ENCODE measurements around the gene CA6.
"Not testable (repeated sequence)": the region's sequence is repeated elsewhere in the genome, so short reads cannot be mapped to it uniquely, and the experiment has no call there.

Gene CA6

GRCh38 chr1:8922962-8923361, 22.7 kb upstream of the CA6 start:
- Histone ChIP-seq H3K27ac (no peak overlapping the region), H3K4me2 (no peak overlapping the region), H3K9me3 (replicated peaks in 1 of 11) (no peaks in the 10 kb centered on the region), H3K36me3 (no peaks in the 10 kb centered on the region), H3K9ac (no peak overlapping the region), H3K4me1 (peaks cover 13 to 32% (median 23%) of the 10 kb centered on the region in 10 experiments), H3K4me3 (no peak overlapping the region), H3K27me3 (no peaks in the 10 kb centered on the region), H4K20me1 (no peaks in the 10 kb centered on the region)
- no peak for TF ChIP-seq Cebpa-rat (IDR thresholded peaks at IDR 0.05)

GRCh38 chr1:8925406-8925805, 20.3 kb upstream of the CA6 start:
- Histone ChIP-seq H3K4me2 (peak overlapping the region in 5 of 11 experiments; percentile 11 to 60 (median 30); a peak in 8 of 22 replicates), H3K36me3 (no peaks in the 10 kb centered on the region), H3K4me3 (no peak overlapping the region), H3K4me1 (peaks cover 9 to 25% (median 13%) of the 10 kb centered on the region in 10 experiments), H4K20me1 (no peaks in the 10 kb centered on the region), H3K9me3 (replicated peaks in 1 of 11) (peaks cover 0 to 9% (median 0%) of the 10 kb centered on the region in 11 experiments; a peak in 4 of 22 replicates), H3K9ac (no peak overlapping the region), H3K27me3 (no peaks in the 10 kb centered on the region), H3K27ac (peak overlapping the region in 1 of 11 experiments; percentile 45; a peak in 2 of 22 replicates)
- no peak for TF ChIP-seq Cebpa-rat (IDR thresholded peaks at IDR 0.05)

DNA sequence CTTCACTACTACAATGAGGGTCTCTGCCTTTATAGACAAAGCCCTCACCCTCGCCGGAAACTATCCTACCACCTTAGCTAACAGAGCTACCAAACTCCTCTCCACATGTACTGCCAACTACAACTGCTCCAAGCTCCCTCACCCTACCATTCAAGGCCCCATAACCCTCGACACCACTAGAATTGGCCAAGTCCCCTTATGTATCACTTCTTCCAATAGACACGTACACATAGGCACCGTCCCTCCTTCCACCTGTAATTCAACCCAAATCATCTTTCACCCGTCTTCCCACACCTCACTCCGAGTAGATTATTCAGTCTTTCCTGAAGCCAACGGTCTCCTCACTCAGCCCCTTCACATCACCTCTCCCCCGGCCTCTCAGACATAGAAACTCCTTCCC, 19.7 kb upstream of the CA6 start:
- Histone ChIP-seq H3K9me3 (replicated peaks in 1 of 11) (peaks cover 0 to 9% (median 0%) of the 10 kb centered on the region in 11 experiments; a peak in 4 of 22 replicates), H3K4me2 (peak overlapping the region in 4 of 11 experiments; percentile 11 to 60 (median 28); a peak in 7 of 22 replicates), H3K36me3 (no peaks in the 10 kb centered on the region), H3K9ac (no peak overlapping the region), H3K4me1 (peaks cover 4 to 20% (median 11%) of the 10 kb centered on the region in 10 experiments), H3K27me3 (no peaks in the 10 kb centered on the region), H4K20me1 (no peaks in the 10 kb centered on the region), H3K27ac (peak overlapping the region in 2 of 11 experiments; percentile 3 to 45; a peak in 3 of 22 replicates), H3K4me3 (no peak overlapping the region)
- no peak for TF ChIP-seq Cebpa-rat (IDR thresholded peaks at IDR 0.05)

DNA sequence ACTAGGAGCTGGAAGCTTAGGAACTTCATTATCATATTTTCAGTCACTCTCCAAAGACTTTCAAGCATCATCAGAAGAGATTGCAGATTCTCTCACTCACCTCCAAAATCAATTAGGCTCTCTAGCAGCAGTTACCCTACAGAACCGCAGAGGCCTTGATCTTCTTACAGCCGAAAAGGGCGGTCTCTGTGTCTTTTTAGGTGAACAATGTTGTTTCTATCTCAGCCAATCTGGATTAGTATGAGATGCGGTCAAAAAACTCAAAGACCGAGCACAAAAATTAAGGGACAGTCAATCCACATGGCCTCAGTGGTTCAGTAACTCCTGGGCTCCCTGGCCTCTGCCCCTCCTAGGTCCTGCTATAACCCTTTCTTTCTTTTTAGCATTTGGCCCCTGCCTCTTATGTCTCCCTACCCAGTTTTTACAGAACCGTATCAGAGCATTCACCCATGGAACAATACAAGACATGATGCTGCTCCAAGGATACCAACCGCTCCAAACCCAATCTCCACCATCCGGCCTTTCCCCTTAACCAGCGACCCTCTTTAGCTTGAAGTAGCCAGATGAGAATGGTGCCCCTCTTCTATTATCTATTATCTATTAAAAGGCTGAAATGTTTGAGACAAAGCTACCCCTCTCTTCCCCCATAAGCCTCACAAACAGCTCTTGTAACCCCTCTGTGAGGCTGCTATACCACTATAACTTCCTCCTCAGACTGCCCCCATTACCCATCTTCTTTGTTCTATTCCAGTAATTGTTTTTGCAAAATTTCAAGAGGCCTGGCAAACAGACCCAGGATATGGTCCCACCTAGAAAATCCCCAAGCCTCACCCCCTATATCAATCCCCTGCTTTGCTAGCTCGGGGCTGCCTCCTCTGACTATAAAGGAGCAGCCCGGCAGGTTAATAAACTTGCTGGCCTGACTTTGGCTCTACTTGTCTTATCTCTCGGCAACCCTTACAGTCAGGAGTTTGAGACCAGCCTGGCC, 18.7 kb upstream of the CA6 start:
- no peaks in the 10 kb centered on the region for H3K27me3 ChIP-seq
- H3K36me3 ChIP-seq, result no peaks in the 10 kb centered on the region
- H3K9me3 ChIP-seq (replicated peaks in 1 of 11), result peaks cover 0 to 9% (median 0%) of the 10 kb centered on the region in 11 experiments; a peak in 4 of 22 replicates
- no peak overlapping the region for H3K9ac ChIP-seq
- no peaks in the 10 kb centered on the region for H4K20me1 ChIP-seq
- H3K4me2 ChIP-seq, result no peak overlapping the region
- H3K27ac ChIP-seq, result no peak overlapping the region
- H3K4me3 ChIP-seq, result no peak overlapping the region
- H3K4me1 ChIP-seq, result peaks cover 0 to 25% (median 8%) of the 10 kb centered on the region in 10 experiments; a peak in 12 of 20 replicates
- no peak for TF ChIP-seq Cebpa-rat (IDR thresholded peaks at IDR 0.05)

- H3K27ac ChIP-seq, result no peak overlapping the region
- no peak for TF ChIP-seq Cebpa-rat (IDR thresholded peaks at IDR 0.05)
- H3K4me1 ChIP-seq, result peaks cover 0 to 20% (median 7%) of the 10 kb centered on the region in 10 experiments; a peak in 12 of 20 replicates
- no peak overlapping the region for H3K4me2 ChIP-seq
- H3K27me3 ChIP-seq, result no peaks in the 10 kb centered on the region
- H4K20me1 ChIP-seq, result no peaks in the 10 kb centered on the region
- peaks cover 0 to 19% (median 6%) of the 10 kb centered on the region in 11 experiments; a peak in 7 of 22 replicates for H3K9me3 ChIP-seq (replicated peaks in 1 of 11)
- H3K4me3 ChIP-seq, result no peak overlapping the region
- H3K36me3 ChIP-seq, result no peaks in the 10 kb centered on the region
- H3K9ac ChIP-seq, result no peak overlapping the region
Measured at GRCh38 chr1:8930116-8930515, 15.6 kb upstream of the CA6 start.

DNA sequence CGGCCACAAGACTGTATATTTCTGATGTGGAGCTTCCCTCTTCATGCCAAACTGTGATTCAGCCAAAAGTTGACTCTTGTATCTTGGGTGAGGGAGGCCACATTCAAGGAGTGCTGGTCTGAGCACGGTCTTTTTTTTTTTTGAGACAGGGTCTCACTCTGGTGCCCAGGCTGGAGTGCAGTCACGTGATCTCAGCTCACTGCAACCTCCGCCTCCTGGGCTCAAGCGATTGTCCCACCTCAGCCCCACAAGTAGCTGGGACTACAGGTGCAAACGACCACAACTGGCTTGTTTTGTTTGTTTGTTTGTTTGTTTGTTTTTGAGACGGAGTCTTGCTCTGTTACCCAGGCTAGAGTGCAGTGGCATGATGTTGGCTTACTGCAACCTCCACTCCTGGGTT, 8.6 kb upstream of the CA6 start:
- H3K4me1 ChIP-seq, result peaks cover 10 to 40% (median 19%) of the 10 kb centered on the region in 10 experiments
- not testable (repeated sequence) for H3K9ac ChIP-seq, H3K4me3 ChIP-seq, H3K27me3 ChIP-seq, H3K27ac ChIP-seq, H4K20me1 ChIP-seq, H3K36me3 ChIP-seq
- peaks cover 3 to 22% (median 12%) of the 10 kb centered on the region in 11 experiments; a peak in 13 of 22 replicates for H3K9me3 ChIP-seq (replicated peaks in 1 of 11)
- peak overlapping the region in 3 of 11 experiments; percentile 66 to 71 (median 69); a peak in 4 of 22 replicates for H3K4me2 ChIP-seq

DNA sequence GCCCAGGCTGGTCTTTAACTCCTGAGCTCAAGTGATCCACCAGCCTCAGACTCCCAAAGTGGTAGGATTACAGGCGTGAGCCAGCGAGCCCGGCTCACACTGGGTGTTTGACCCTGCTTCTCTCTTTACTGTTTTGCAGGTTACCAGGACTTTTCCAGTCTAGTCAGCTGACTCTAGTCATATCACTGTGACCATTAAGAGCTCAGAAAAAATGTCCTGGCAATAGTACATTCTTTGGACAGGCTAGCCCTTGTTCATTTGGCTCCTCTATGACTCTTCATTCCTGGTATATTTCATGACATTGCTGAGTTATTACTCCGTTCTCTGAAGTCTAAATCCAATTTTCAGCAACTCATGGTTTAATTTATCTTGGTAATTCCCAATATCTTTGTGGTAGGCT, 8.0 kb upstream of the CA6 start:
- Histone ChIP-seq H3K27me3 (no peaks in the 10 kb centered on the region), H3K36me3 (no peaks in the 10 kb centered on the region), H4K20me1 (no peaks in the 10 kb centered on the region), H3K4me3 (no peak overlapping the region), H3K27ac (peak overlapping the region in 7 of 11 experiments; percentile 30 to 57 (median 42); a peak in 11 of 22 replicates), H3K9ac (no peak overlapping the region), H3K9me3 (replicated peaks in 1 of 11) (peaks cover 3 to 22% (median 12%) of the 10 kb centered on the region in 11 experiments; a peak in 13 of 22 replicates), H3K4me1 (peaks cover 16 to 46% (median 26%) of the 10 kb centered on the region in 10 experiments), H3K4me2 (peak overlapping the region in 10 of 11 experiments; percentile 28 to 82 (median 66); a peak in 19 of 22 replicates)
- TF ChIP-seq Cebpa-rat (IDR thresholded peaks at IDR 0.05), result no peak

DNA sequence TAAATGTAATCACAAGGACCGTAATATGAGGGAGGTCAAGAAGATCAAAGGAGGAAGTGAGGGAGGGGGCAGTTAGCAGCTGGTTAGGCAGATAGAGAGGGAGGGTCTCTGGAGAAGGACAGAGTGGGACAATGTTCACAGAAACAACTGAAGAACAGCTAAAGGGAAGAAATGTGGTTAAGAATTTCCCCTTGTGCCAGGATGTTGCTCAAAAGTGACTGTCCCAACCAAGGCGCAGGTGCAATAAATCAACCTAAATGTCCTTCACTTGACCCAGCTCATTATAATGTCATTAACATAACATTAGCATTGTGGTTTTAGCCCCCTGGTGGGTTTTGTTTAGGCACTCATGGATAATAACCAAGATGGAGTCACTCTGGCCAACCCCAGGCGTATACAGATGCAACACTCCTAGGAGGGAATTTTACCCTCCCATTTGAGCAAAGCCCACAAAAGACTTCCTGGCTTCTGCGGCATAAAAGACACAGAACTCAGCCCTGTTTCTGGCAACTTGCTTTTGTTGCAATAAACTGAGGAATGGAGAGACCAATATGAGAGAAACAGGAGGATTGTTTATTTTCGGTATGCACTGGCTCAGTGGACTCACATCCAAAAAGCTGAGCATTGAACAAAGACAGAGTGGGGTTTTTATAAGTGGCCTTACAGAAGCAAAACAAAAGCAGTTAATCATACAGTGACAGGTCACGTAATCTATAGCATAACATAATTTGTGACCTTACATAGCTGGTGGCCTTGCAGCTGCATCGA, 7.3 kb upstream of the CA6 start:
- Histone ChIP-seq H3K4me3 (no peak overlapping the region), H3K27ac (peak overlapping the region in 7 of 11 experiments; percentile 30 to 57 (median 42); a peak in 11 of 22 replicates), H3K27me3 (no peaks in the 10 kb centered on the region), H3K9ac (no peak overlapping the region), H3K4me2 (peak overlapping the region; percentile 9 to 82 (median 66); a peak in 20 of 22 replicates), H3K9me3 (replicated peaks in 1 of 11) (peaks cover 3 to 18% (median 10%) of the 10 kb centered on the region in 11 experiments; a peak in 13 of 22 replicates), H4K20me1 (no peaks in the 10 kb centered on the region), H3K36me3 (no peaks in the 10 kb centered on the region), H3K4me1 (peaks cover 24 to 53% (median 33%) of the 10 kb centered on the region in 10 experiments)
- TF ChIP-seq Cebpa-rat (IDR thresholded peaks at IDR 0.05), result no peak

All from BLaER1 treated with 17β-estradiol and CSF1 and Interleukin-3, amounts not matched to agents 10 nM and 100 nM (cell line).